PC-9 (cell line): ENCODE measurements around the gene CWH43. TPM values are rescaled to one million over a fixed set of nuclear protein-coding genes. Genes with fewer than 3 reads are reported as not detected.

Experiments
- BruUV-seq: library from RNA; stranded (reverse); fragments of 400-500 nt; replicated peaks from 2 replicates; lab custom pipeline; 2021; lab: Mats Ljungman, UMichigan
- CTCF ChIA-PET: fragments of 300-600 bp; sonication (Branson Sonifier 250); formaldehyde crosslinking; loops from one replicate; lab custom pipeline; 2022; ENCODE audit warnings: antibody characterized with exemption; lab: Charles Lee
- POLR2A ChIA-PET: fragments of 300-600 bp; sonication (Branson Sonifier 250); formaldehyde crosslinking; loops from one replicate; lab custom pipeline; 2022; ENCODE audit warnings: antibody characterized with exemption; ENCODE audit not compliant: unreplicated experiment; lab: Charles Lee
- DNase-seq, 2 experiments: peaks; one replicate each; pipeline versions ENCODE4 v3.0.0 to v3.0.0-alpha.2; 2015 to 2022; ENCODE audit warnings: mixed read lengths in 1 of 2
- H2AFZ ChIP-seq: fragments of 200-600 bp; sonication (generic); 2 replicates; pipeline ENCODE4 v1.8.1; 2017; ENCODE audit warnings: antibody characterized with exemption
- H3F3A ChIP-seq: fragments of 200-600 bp; sonication (generic); 2 replicates; pipeline ENCODE4 v1.8.1; 2017; ENCODE audit warnings: antibody characterized with exemption, mild to moderate bottlenecking, low read depth; ENCODE audit not compliant: insufficient read depth
- H3K27ac ChIP-seq: fragments of 200-600 bp; sonication (generic); 2 replicates; pipeline ENCODE4 v1.6.1; 2016; ENCODE audit warnings: mixed run types
- H3K27me3 ChIP-seq: fragments of 200-600 bp; sonication (generic); 2 replicates; pipeline ENCODE4 v1.6.1; 2016; ENCODE audit warnings: low read depth, mixed run types; ENCODE audit not compliant: insufficient read depth
- H3K36me3 ChIP-seq: fragments of 200-600 bp; sonication (generic); 2 replicates; pipeline ENCODE4 v1.6.1; 2016; ENCODE audit warnings: low read depth, mixed run types
- H3K4me1 ChIP-seq: fragments of 200-600 bp; sonication (generic); replicated peaks from 2 replicates; pipeline ENCODE4 v1.6.1; 2016; ENCODE audit warnings: mixed run types; ENCODE audit not compliant: insufficient read depth
- H3K4me2 ChIP-seq: fragments of 200-600 bp; sonication (generic); 2 replicates; pipeline ENCODE4 v1.6.1; 2017; ENCODE audit warnings: mixed run types
- H3K4me3 ChIP-seq: fragments of 200-600 bp; sonication (generic); 2 replicates; pipeline ENCODE4 v1.6.1; 2016; ENCODE audit warnings: mixed run types
- H3K79me2 ChIP-seq: fragments of 200-600 bp; sonication (generic); 2 replicates; pipeline ENCODE4 v1.6.1; 2017; ENCODE audit warnings: low read depth, mixed run types
- H3K9me2 ChIP-seq: fragments of 200-600 bp; sonication (generic); 2 replicates; pipeline ENCODE4 v1.8.1; 2017; ENCODE audit warnings: mild to moderate bottlenecking; ENCODE audit not compliant: insufficient read depth
- H3K9me3 ChIP-seq: fragments of 200-600 bp; sonication (generic); 2 replicates; pipeline ENCODE4 v1.8.1; 2016; ENCODE audit warnings: low read depth; ENCODE audit not compliant: insufficient read depth
- H4K20me1 ChIP-seq: fragments of 200-600 bp; sonication (generic); 2 replicates; pipeline ENCODE4 v1.8.1; 2017; ENCODE audit not compliant: insufficient read depth
- EZH2 ChIP-seq: fragments of 200-600 bp; sonication (generic); IDR thresholded peaks from 2 replicates; pipeline ENCODE4 v1.8.0; 2017; ENCODE audit warnings: antibody characterized with exemption, low read depth
- intact Hi-C: fragments of 100-400 bp; cut with micrococcal nuclease; formaldehyde crosslinking; loops from one replicate; pipeline ENCODE4 v1.10.0; 2022; ENCODE audit not compliant: unreplicated experiment
- total RNA-seq: library from RNA; stranded (reverse); gene quantifications from 2 replicates; pipeline ENCODE4 v1.2.3, GENCODE V29; 2021
- TF ChIP-seq, protein P1 (sequence below): fragments of 200-600 bp; sonication (generic); conservative IDR thresholded peaks from 2 replicates; pipeline ENCODE4 v1.6.1; 2017; ENCODE audit warnings: mixed run types, antibody characterized with exemption, mild to moderate bottlenecking, moderate library complexity

Gene CWH43
- total RNA-seq, 1 experiment from 2014 or later, result not detected

DNA sequence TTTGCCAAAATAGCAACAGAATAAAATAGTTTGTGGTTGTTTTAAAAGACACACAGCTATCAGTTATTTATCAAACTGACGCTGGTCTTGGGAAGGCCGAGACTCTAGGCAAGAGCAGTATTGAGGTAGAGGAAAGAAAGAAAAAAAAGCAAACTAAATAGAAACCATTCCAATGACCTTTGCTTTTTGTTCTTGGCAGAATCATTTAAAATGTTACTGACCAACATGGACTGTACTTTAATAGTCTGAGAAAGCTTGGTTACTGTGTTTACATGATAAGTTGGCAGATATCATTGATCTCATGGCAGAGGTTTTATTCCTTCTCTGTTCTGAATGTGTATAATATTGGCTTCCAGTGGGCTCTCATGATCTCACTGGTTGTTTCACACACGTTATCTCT, 11.9 kb downstream of the CWH43 start:
- ChIA-PET POLR2A (no interaction called here), CTCF (no interaction called here)
- no peaks in the 10 kb centered on the region for H4K20me1 ChIP-seq
- H3K36me3 ChIP-seq, result no peaks in the 10 kb centered on the region
- no peaks in the 10 kb centered on the region for H3K4me1 ChIP-seq
- H3K4me2 ChIP-seq, result no peak overlapping the region
- no peak overlapping the region for H3K27ac ChIP-seq
- no peaks in the 10 kb centered on the region for H3F3A ChIP-seq
- H3K79me2 ChIP-seq, result no peaks in the 10 kb centered on the region
- no peak for DNase-seq
- intact Hi-C loops, result no loop called here
- H3K4me3 ChIP-seq, result no peak overlapping the region
- H3K27me3 ChIP-seq, result no peaks in the 10 kb centered on the region
- H3K9me3 ChIP-seq, result peaks cover 3% of the 10 kb centered on the region; the same call in 1 of the 2 replicates
- no peak overlapping the region for H2AFZ ChIP-seq
- H3K9me2 ChIP-seq, result no peaks in the 10 kb centered on the region
- TF ChIP-seq, protein P1, sequence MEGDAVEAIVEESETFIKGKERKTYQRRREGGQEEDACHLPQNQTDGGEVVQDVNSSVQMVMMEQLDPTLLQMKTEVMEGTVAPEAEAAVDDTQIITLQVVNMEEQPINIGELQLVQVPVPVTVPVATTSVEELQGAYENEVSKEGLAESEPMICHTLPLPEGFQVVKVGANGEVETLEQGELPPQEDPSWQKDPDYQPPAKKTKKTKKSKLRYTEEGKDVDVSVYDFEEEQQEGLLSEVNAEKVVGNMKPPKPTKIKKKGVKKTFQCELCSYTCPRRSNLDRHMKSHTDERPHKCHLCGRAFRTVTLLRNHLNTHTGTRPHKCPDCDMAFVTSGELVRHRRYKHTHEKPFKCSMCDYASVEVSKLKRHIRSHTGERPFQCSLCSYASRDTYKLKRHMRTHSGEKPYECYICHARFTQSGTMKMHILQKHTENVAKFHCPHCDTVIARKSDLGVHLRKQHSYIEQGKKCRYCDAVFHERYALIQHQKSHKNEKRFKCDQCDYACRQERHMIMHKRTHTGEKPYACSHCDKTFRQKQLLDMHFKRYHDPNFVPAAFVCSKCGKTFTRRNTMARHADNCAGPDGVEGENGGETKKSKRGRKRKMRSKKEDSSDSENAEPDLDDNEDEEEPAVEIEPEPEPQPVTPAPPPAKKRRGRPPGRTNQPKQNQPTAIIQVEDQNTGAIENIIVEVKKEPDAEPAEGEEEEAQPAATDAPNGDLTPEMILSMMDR, result no peak
- no peak for TF ChIP-seq EZH2
- no TSS peak for BruUV-seq

DNA sequence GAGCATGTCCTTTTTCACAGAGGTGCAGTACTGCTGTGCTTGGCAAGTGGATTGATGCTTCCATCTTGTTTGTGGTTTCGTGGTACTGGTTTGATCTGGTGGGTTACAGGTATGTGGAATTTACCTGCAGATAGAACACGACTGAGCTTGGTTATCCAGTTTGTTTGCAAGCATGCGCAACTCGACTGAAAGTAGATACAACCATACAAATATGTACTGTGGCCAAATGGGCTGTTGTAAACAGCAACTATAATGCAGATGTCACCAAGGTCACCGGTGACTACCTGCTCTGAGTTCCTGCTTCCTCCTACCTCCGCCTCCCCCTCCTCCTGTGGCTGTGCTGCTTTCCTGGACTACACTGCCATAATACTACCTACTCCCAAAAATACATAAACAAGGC, 12.4 kb downstream of the CWH43 start:
- Histone ChIP-seq H3F3A (no peaks in the 10 kb centered on the region), H3K27me3 (no peaks in the 10 kb centered on the region), H3K4me3 (no peak overlapping the region), H3K4me2 (no peak overlapping the region), H3K36me3 (no peaks in the 10 kb centered on the region), H3K79me2 (no peaks in the 10 kb centered on the region), H3K27ac (no peak overlapping the region), H3K9me2 (no peaks in the 10 kb centered on the region), H4K20me1 (no peaks in the 10 kb centered on the region), H3K9me3 (peaks cover 3% of the 10 kb centered on the region; the same call in 1 of the 2 replicates), H3K4me1 (no peaks in the 10 kb centered on the region), H2AFZ (no peak overlapping the region)
- ChIA-PET POLR2A (no interaction called here), CTCF (no interaction called here)
- DNase-seq, result no peak
- no peak for TF ChIP-seq EZH2
- TF ChIP-seq, protein P1, result no peak
- intact Hi-C loops, result no loop called here
- no TSS peak for BruUV-seq

DNA sequence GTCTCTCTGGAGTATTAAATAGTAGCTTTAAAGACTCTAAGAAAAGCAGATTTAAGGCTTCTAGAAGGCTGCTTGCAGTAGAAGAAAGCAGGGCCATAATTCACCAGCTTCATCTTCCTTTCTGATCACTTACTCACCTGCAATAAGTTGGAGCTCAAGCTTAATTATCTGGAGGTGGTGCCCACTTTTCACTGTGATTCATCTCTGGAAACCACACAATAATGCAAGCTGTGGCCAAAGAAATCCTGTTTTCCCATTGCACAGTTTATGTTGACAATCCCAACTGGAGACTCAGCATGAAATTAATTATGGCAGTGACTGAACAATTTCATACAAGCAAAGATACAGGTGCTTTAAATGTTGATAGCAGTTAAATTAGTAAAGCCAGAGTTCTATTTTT, 14.7 kb downstream of the CWH43 start:
- intact Hi-C loops, result no loop called here
- no peak for DNase-seq
- no peak overlapping the region for H2AFZ ChIP-seq
- ChIA-PET CTCF (no interaction called here), POLR2A (no interaction called here)
- no peaks in the 10 kb centered on the region for H4K20me1 ChIP-seq
- peaks cover 3% of the 10 kb centered on the region; the same call in 1 of the 2 replicates for H3K9me3 ChIP-seq
- H3K9me2 ChIP-seq, result no peaks in the 10 kb centered on the region
- no TSS peak for BruUV-seq
- no peaks in the 10 kb centered on the region for H3K79me2 ChIP-seq
- H3K27me3 ChIP-seq, result no peaks in the 10 kb centered on the region
- no peaks in the 10 kb centered on the region for H3K36me3 ChIP-seq
- no peak overlapping the region for H3K27ac ChIP-seq
- no peak overlapping the region for H3K4me2 ChIP-seq
- TF ChIP-seq, protein P1, result no peak
- TF ChIP-seq EZH2, result no peak
- no peaks in the 10 kb centered on the region for H3F3A ChIP-seq
- H3K4me3 ChIP-seq, result no peak overlapping the region
- no peaks in the 10 kb centered on the region for H3K4me1 ChIP-seq
